Measurements from ENCODE around the gene LRRD1. TPM values are rescaled to one million over a fixed set of nuclear protein-coding genes. Genes with fewer than 3 reads are reported as not detected.

Gene LRRD1
- total and polyA plus RNA-seq, 2 of the 8 experiments (the other 6 are each of a cell fraction or from before 2014, with no cell fraction given) = not detected

DNA sequence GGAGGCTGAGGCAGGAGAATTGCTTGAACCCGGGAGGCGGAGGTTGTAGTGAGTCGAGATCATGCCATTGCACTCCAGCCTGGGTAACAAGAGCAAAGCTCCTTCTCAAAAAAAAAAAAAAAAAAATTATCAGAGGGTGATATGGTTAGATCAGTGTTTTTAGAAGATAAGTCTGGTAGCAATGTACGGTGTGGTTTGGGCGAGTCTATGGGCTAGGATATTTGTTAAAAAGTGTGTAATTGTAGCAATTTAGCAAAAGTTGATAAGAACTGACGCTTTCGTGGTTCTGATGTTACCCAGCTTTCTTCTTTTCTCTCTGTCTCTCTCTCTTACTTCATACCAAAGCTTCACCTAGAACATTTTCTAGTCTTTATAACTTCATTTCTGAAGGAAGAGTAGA is 37.8 kb downstream of the LRRD1 start:
- H2BK15ac ChIP-seq (ENCODE audit: low read length) = no peak overlapping the region
- H4K91ac ChIP-seq (replicated peaks; ENCODE audit: insufficient read length, low read length) = no peak overlapping the region
- no peak overlapping the region for H3K56ac ChIP-seq (replicated peaks; ENCODE audit: insufficient read length, low read depth, low read length)
- no peak overlapping the region for H3K27ac ChIP-seq (ENCODE audit: low read depth, low read length)
- 97% methylated on average over 5 of the region's 7 CpGs; no CpG with 5 or more reads in 1 of the 2 experiments for WGBS, 2 experiments (ENCODE audit: extremely low coverage in 1 of 2, insufficient coverage in 1 of 2, insufficient read length in 1 of 2, insufficient replicate concordance in 2 of 2, low coverage in 1 of 2, low lambda C conversion rate in 2 of 2, missing lambda C conversion rate in 1 of 2)
- no peak overlapping the region for H3K4ac ChIP-seq (replicated peaks; ENCODE audit: insufficient read length, low read depth, low read length)
- no peaks in the 10 kb centered on the region for H3K23me2 ChIP-seq (ENCODE audit: low read depth, low read length)
- H3K79me2 ChIP-seq (ENCODE audit: control insufficient read depth in 1 of 2, insufficient read depth in 2 of 2, low read length in 2 of 2) = no peaks in the 10 kb centered on the region
- H3K4me1 ChIP-seq (replicated peaks in 1 of 4; ENCODE audit: control insufficient read depth in 3 of 4, insufficient read depth in 4 of 4, low read length in 3 of 4) = no peaks in the 10 kb centered on the region
- no peak overlapping the region for H3K9ac ChIP-seq (replicated peaks in 1 of 4; ENCODE audit: extremely low read depth in 1 of 4, low read depth in 3 of 4, low read length in 3 of 4)
- CTCF ChIA-PET (ENCODE audit: partially characterized antibody) = interaction anchor here (1.2 kb wide), 1 partner anchor 8 kb away, joined by 4 read pairs; no protein-coding TSS in a partner anchor
- H2BK20ac ChIP-seq (ENCODE audit: low read length) = no peak overlapping the region
- TF ChIP-seq RFX5 (IDR thresholded peaks at IDR 0.05; ENCODE audit: borderline replicate concordance, low read depth, low read length) (no peak), SIRT6 (IDR thresholded peaks at IDR 0.05; ENCODE audit: low read length) (no peak), E2F6 (IDR thresholded peaks at IDR 0.05) (no peak)
- H4K8ac ChIP-seq (ENCODE audit: extremely low read depth, insufficient read depth, low read length) = no peak overlapping the region
- H3K79me1 ChIP-seq (ENCODE audit: low read depth, low read length) = no peaks in the 10 kb centered on the region
- no peak overlapping the region for H2BK120ac ChIP-seq (replicated peaks; ENCODE audit: low read depth, low read length)
- H2BK12ac ChIP-seq (ENCODE audit: low read depth, low read length) = no peak overlapping the region
- H3K9me3 ChIP-seq (ENCODE audit: insufficient read depth in 2 of 2, low read depth in 1 of 2, low read length in 1 of 2) = peaks cover 0 to 8% of the 10 kb centered on the region in 2 experiments; a peak in 1 of 4 replicates
- H4K5ac ChIP-seq (ENCODE audit: insufficient read length, low read depth, low read length) = no peak overlapping the region
- no peak overlapping the region for H2AK5ac ChIP-seq (ENCODE audit: low read depth, low read length)
- no peak overlapping the region for H2BK5ac ChIP-seq (ENCODE audit: low read depth, low read length)
- H3K4me2 ChIP-seq (ENCODE audit: insufficient read depth in 1 of 2, low read depth in 2 of 2, low read length in 2 of 2) = no peak overlapping the region
- DNase-seq (ENCODE audit: low read depth in 1 of 2, low spot score in 2 of 2) (no peak), FAIRE-seq (no peak)
- no peak overlapping the region for H3K4me3 ChIP-seq (ENCODE audit: extremely low read depth in 1 of 4, insufficient read depth in 2 of 4, low read depth in 3 of 4, low read length in 4 of 4)
- H2AFZ ChIP-seq (ENCODE audit: low read length) = no peak overlapping the region
- no peak overlapping the region for H3K23ac ChIP-seq (ENCODE audit: insufficient read length)
- POLR2A ChIA-PET (ENCODE audit: partially characterized antibody) = no interaction called here
- H3K18ac ChIP-seq (ENCODE audit: extremely low read depth, low read length) = no peak overlapping the region
- no peak overlapping the region for H3K14ac ChIP-seq (ENCODE audit: insufficient read length)
- no peaks in the 10 kb centered on the region for H3K27me3 ChIP-seq (replicated peaks in 1 of 4; ENCODE audit: control insufficient read depth in 3 of 4, extremely low read depth in 1 of 4, insufficient read depth in 3 of 4, low read length in 3 of 4)
- H4K20me1 ChIP-seq (replicated peaks in 1 of 2; ENCODE audit: control insufficient read depth in 1 of 2, insufficient read depth in 2 of 2, low read length in 2 of 2) = no peaks in the 10 kb centered on the region
- no peaks in the 10 kb centered on the region for H3K36me3 ChIP-seq (ENCODE audit: control insufficient read depth in 2 of 4, insufficient read depth in 4 of 4, low read length in 3 of 4)
